Measurements from ENCODE around the gene YAF2. TPM values are rescaled to one million over a fixed set of nuclear protein-coding genes. Genes with fewer than 3 reads are reported as not detected.
"Not testable (repeated sequence)": the region's sequence is repeated elsewhere in the genome, so short reads cannot be mapped to it uniquely, and the experiment has no call there.

YAF2 gene
- polyA plus RNA-seq, 10 donors, result 19.1 to 34.2 (median 24.2) TPM

- no peak for DNase-seq
These were observed 37.0 kb downstream of the YAF2 start for GRCh38 chr12:42201063-42201462.

- DNase-seq, result no peak
These were observed 39.0 kb downstream of the YAF2 start for GRCh38 chr12:42199007-42199406.

GRCh38 chr12:42196723-42197603 is 41.1 kb downstream of the YAF2 start:
- no peak for DNase-seq

- DNase-seq, result no peak
These were observed 45.4 kb downstream of the YAF2 start for GRCh38 chr12:42192686-42193085.

- DNase-seq, result no peak
These were observed 45.8 kb downstream of the YAF2 start for GRCh38 chr12:42192258-42192657.

GRCh38 chr12:42190376-42190775 is 47.7 kb downstream of the YAF2 start:
- DNase-seq, result no peak

- not testable (repeated sequence) for DNase-seq
These were observed 49.8 kb downstream of the YAF2 start for GRCh38 chr12:42188275-42188674.

GRCh38 chr12:42187799-42188198 is 50.2 kb downstream of the YAF2 start:
- no peak for DNase-seq

GRCh38 chr12:42186793-42187192 is 51.3 kb downstream of the YAF2 start:
- DNase-seq, result no peak

- no peak for DNase-seq
These were observed 55.7 kb downstream of the YAF2 start for GRCh38 chr12:42182394-42182793.

GRCh38 chr12:42180990-42181596 is 57.0 kb downstream of the YAF2 start:
- DNase-seq, result no peak

- no peak for DNase-seq
These were observed 59.9 kb downstream of the YAF2 start for GRCh38 chr12:42178101-42178500.

GRCh38 chr12:42174978-42175377 is 63.1 kb downstream of the YAF2 start:
- no peak for DNase-seq

GRCh38 chr12:42173961-42174521 is 64.0 kb downstream of the YAF2 start:
- no peak for DNase-seq

GRCh38 chr12:42172441-42173210 is 65.4 kb downstream of the YAF2 start:
- no peak for DNase-seq

- DNase-seq, result no peak
These were observed 70.3 kb downstream of the YAF2 start for GRCh38 chr12:42167711-42168110.

GRCh38 chr12:42166501-42166900 is 71.5 kb downstream of the YAF2 start:
- DNase-seq, result peak in 1 of 3 donors; percentile 53

GRCh38 chr12:42163913-42164312 is 74.1 kb downstream of the YAF2 start:
- no peak for DNase-seq

GRCh38 chr12:42162965-42163364 is 75.1 kb downstream of the YAF2 start:
- DNase-seq, result peak in 2 of 3 donors; percentile 3 to 18

- DNase-seq, result peak in 1 of 3 donors; percentile 13
These were observed 75.9 kb downstream of the YAF2 start for GRCh38 chr12:42162193-42162592.

- DNase-seq, result no peak
These were observed 76.5 kb downstream of the YAF2 start for GRCh38 chr12:42161529-42161928.

- DNase-seq, result no peak
These were observed 81.8 kb downstream of the YAF2 start for GRCh38 chr12:42156232-42156631.
